Uterus (tissue), 4 donors: ENCODE data around the gene SERGEF. TPM values are rescaled to one million over a fixed set of nuclear protein-coding genes. Genes with fewer than 3 reads are reported as not detected.

Experiments used
- DNase-seq, 2 donors: peaks; one replicate each; pipeline ENCODE4 v3.0.0-alpha.2; 2019 to 2020
- H3K27ac ChIP-seq, 2 donors: fragments of 200-600 bp; sonication (generic); 1 replicate in 1 of 2; 2 replicates in 1 of 2; pipeline ENCODE4 v1.5.1; 2016 to 2018
- H3K27me3 ChIP-seq, 2 donors: fragments of 200-600 bp; sonication (generic); one replicate each; pipeline ENCODE4 v1.5.1; 2018 to 2019; ENCODE audit warnings: control low read depth in 1 of 2
- H3K36me3 ChIP-seq, 2 donors: fragments of 200-600 bp; sonication (generic); one replicate each; pipeline ENCODE4 v1.5.1; 2019; ENCODE audit warnings: control low read depth in 1 of 2
- H3K4me1 ChIP-seq, 2 donors: fragments of 200-600 bp; sonication (generic); one replicate each; pipeline ENCODE4 v1.5.1; 2018 to 2019; ENCODE audit warnings: control low read depth in 1 of 2
- H3K4me3 ChIP-seq, 2 donors: fragments of 200-600 bp; sonication (generic); 1 replicate in 1 of 2; 2 replicates in 1 of 2; pipeline ENCODE4 v1.5.1; 2018 to 2019; ENCODE audit warnings: mild to moderate bottlenecking in 1 of 2
- H3K9me3 ChIP-seq, 2 donors: fragments of 200-600 bp; sonication (generic); one replicate each; pipeline ENCODE4 v1.5.1; 2019; ENCODE audit warnings: control low read depth in 1 of 2
- CTCF ChIP-seq, 4 experiments: fragments of 200-600 bp in 2 of 4; fragments of 450-650 bp in 2 of 4; sonication (generic) in 2 of 4; IDR thresholded peaks; one replicate each; pipeline ENCODE4 v1.5.1; 2016 to 2019; ENCODE audit warnings: antibody characterized with exemption in 4 of 4, mild to moderate bottlenecking in 2 of 4, moderate library complexity in 1 of 4
- POLR2A ChIP-seq, 2 donors: fragments of 450-650 bp; IDR thresholded peaks; one replicate each; pipeline ENCODE4 v1.6.1; 2016; ENCODE audit warnings: antibody characterized with exemption in 2 of 2, mild to moderate bottlenecking in 1 of 2, moderate library complexity in 1 of 2
- intact Hi-C: fragments of 100-400 bp; cut with DNase I; formaldehyde crosslinking; loops from one replicate; pipeline ENCODE4 v1.15.1; 2023; ENCODE audit warnings: low total_unique reads
- total RNA-seq, 4 donors: library from RNA; depleted of rRNA in 3 of 4; stranded (reverse); fragments of >200 nt in 3 of 4; gene quantifications; one replicate each; pipeline versions ENCODE4 v1.1.0 to v1.2.4, GENCODE V29; 2014 to 2023
- donor health status: DM: yes; HTN: yes; CAD: no.

SERGEF gene
- total RNA-seq, 4 donors from 2014 or later = 12.6 to 64.4 (median 43.7) TPM

GRCh38 chr11:17764446-17765218 lies 248.2 kb downstream of the SERGEF start:
- TF ChIP-seq POLR2A (IDR thresholded peaks at IDR 0.05) (no peak), CTCF (IDR thresholded peaks at IDR 0.05) (no peak)
- no peaks in the 10 kb centered on the region for H3K4me1 ChIP-seq
- intact Hi-C loops = no loop called here
- no peaks in the 10 kb centered on the region for H3K27me3 ChIP-seq
- no peaks in the 10 kb centered on the region for H3K9me3 ChIP-seq
- no peak for DNase-seq
- H3K4me3 ChIP-seq = no peak overlapping the region
- no peaks in the 10 kb centered on the region for H3K36me3 ChIP-seq
- no peak overlapping the region for H3K27ac ChIP-seq

DNA sequence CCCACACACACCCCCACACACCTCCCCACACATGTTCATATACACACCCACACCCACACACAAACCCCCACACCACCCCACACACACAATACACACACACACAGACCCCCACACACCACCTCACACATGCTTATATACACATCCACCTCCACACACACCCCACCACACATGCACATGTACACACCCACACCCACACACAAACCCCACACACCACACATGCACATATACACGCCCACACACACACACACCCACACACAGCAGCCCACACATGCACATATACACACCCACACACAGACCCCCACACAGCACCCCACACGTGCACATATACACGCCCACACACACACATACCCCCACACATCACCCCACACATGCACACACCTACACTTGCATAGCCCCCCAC lies 249.1 kb downstream of the SERGEF start:
- intact Hi-C loops = no loop called here
- H3K36me3 ChIP-seq = no peaks in the 10 kb centered on the region
- H3K27ac ChIP-seq = no peak overlapping the region
- no peaks in the 10 kb centered on the region for H3K4me1 ChIP-seq
- no peak for DNase-seq
- no peaks in the 10 kb centered on the region for H3K9me3 ChIP-seq
- no peaks in the 10 kb centered on the region for H3K27me3 ChIP-seq
- TF ChIP-seq CTCF (IDR thresholded peaks at IDR 0.05) (no peak), POLR2A (IDR thresholded peaks at IDR 0.05) (no peak)
- H3K4me3 ChIP-seq = no peak overlapping the region

DNA sequence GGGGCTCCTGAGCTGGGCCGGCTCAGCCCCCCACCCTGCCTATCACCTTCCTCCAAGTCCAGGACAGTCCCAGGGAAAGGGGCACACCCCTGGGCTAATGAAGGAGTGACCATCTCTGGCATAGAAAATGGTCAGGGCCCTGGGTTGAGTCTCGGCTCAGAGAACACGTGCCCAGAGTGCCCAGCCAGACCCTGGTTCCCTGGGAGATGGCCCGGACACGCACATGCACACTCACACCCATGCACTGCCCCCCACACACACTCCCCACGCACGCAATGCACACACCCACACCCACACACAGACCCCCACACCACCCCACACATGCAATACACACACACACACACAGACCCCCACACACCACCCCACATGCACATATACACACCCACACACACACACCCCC lies 249.6 kb downstream of the SERGEF start:
- Histone ChIP-seq H3K36me3 (no peaks in the 10 kb centered on the region), H3K4me1 (no peaks in the 10 kb centered on the region), H3K4me3 (no peak overlapping the region), H3K27me3 (no peaks in the 10 kb centered on the region), H3K27ac (no peak overlapping the region), H3K9me3 (no peaks in the 10 kb centered on the region)
- intact Hi-C loops = no loop called here
- DNase-seq = no peak
- no peak for TF ChIP-seq POLR2A (IDR thresholded peaks at IDR 0.05)
- no peak for TF ChIP-seq CTCF (IDR thresholded peaks at IDR 0.05)

- DNase-seq = no peak
- no peak overlapping the region for H3K4me3 ChIP-seq
- H3K36me3 ChIP-seq = no peaks in the 10 kb centered on the region
- H3K4me1 ChIP-seq = no peaks in the 10 kb centered on the region
- TF ChIP-seq CTCF (IDR thresholded peaks at IDR 0.05) (no peak), POLR2A (IDR thresholded peaks at IDR 0.05) (no peak)
- intact Hi-C loops = no loop called here
- no peaks in the 10 kb centered on the region for H3K9me3 ChIP-seq
- no peaks in the 10 kb centered on the region for H3K27me3 ChIP-seq
- H3K27ac ChIP-seq = no peak overlapping the region
Observed at GRCh38 chr11:17762309-17762974, 250.4 kb downstream of the SERGEF start.
